Muscle of leg (tissue), 11 donors: ENCODE results near the gene SCAMP5. TPM values are rescaled to one million over a fixed set of nuclear protein-coding genes. Genes with fewer than 3 reads are reported as not detected.

Experiments used
- DNase-seq: peaks from one replicate; pipeline ENCODE4 v3.0.0; 2013
- H3K27ac ChIP-seq: one replicate; pipeline ENCODE4 v1.5.1; 2013; ENCODE audit warnings: mild to moderate bottlenecking, low read length, control low read depth
- H3K27me3 ChIP-seq: one replicate; pipeline ENCODE4 v1.6.1; 2013; ENCODE audit warnings: low read length; ENCODE audit not compliant: control insufficient read depth, insufficient read depth
- H3K36me3 ChIP-seq: one replicate; pipeline ENCODE4 v1.6.1; 2013; ENCODE audit warnings: low read length; ENCODE audit not compliant: control insufficient read depth, insufficient read depth
- H3K4me1 ChIP-seq: one replicate; pipeline ENCODE4 v1.6.1; 2013; ENCODE audit warnings: low read length; ENCODE audit not compliant: control insufficient read depth, insufficient read depth
- H3K4me3 ChIP-seq: one replicate; pipeline ENCODE4 v1.5.1; 2013; ENCODE audit warnings: low read length, control low read depth
- H3K9me3 ChIP-seq: replicated peaks from 2 replicates; pipeline ENCODE4 v1.6.1; 2013; ENCODE audit warnings: low read depth, low read length; ENCODE audit not compliant: control insufficient read depth
- WGBS: methylation state at CpG from one replicate; pipeline ENCODE4 v1.1.5; 2013; ENCODE audit warnings: missing lambda C conversion rate; ENCODE audit not compliant: insufficient coverage; 5-methylcytosine and 5-hydroxymethylcytosine counted together
- polyA plus RNA-seq, 8 donors: library from polyadenylated mRNA; unstranded; fragments of 120-200 nt; gene quantifications; one replicate each; pipeline versions ENCODE4 v1.2.1 to v1.2.3, GENCODE V29; 2013; ENCODE audit warnings: inconsistent platforms in 1 of 8, low replicate concordance in 1 of 8; ENCODE audit not compliant: insufficient read length in 8 of 8, insufficient read depth in 1 of 8
- total RNA-seq: library from RNA; stranded (reverse); fragments of 120-200 nt; gene quantifications from one replicate; pipeline ENCODE4 v1.2.4, GENCODE V29; 2013

SCAMP5 gene
- total and polyA plus RNA-seq, 9 donors = 2.0 to 12.0 (median 4.0) TPM

- Histone ChIP-seq H3K4me3 (peak overlapping the region; percentile 26), H3K27me3 (peaks cover 79% of the 10 kb centered on the region), H3K9me3 (no peaks in the 10 kb centered on the region), H3K36me3 (no peaks in the 10 kb centered on the region), H3K4me1 (peaks cover 32% of the 10 kb centered on the region), H3K27ac (no peak overlapping the region)
- WGBS = 2% methylated on average over 22 of the region's 28 CpGs
- DNase-seq = no peak
Observed at GRCh38 chr15:74958320-74958907, 36.9 kb upstream of the SCAMP5 start.

DNA sequence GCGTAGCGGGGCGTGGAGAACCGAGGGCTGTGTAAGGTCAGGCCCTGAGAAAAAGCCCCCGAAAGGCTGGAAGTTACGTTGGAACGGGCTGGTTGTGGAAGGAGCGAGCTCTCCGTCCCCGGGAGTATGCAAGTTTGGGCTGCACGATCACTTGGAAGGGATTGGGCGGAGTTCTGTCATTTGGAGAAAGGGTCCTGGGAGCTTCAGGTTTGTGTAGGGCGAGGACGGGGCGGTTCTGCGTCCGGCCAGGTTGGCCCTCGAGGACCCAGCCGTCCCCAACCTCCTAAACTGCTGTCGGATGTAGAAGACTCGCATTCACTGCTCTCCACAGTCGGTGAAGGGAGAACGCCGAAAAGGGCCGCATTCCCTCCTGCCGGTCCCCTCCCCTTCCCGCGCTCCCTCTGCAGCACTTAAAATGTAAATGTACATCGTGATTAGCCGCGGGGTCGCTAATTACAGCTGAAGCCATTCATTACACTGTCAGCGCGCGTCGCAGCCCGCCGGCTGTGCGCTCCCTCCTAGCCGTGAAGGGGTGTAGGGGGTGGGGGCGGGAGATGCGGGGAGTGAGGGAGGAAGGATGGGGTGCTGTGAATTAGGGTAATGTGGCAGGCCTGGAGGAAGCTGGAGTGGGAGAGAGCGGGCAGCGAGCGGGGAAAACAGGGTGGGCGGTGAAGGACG, 36.3 kb upstream of the SCAMP5 start:
- DNase-seq = no peak
- Histone ChIP-seq H3K4me1 (peaks cover 32% of the 10 kb centered on the region), H3K27ac (no peak overlapping the region), H3K27me3 (peaks cover 81% of the 10 kb centered on the region), H3K36me3 (no peaks in the 10 kb centered on the region), H3K9me3 (no peaks in the 10 kb centered on the region), H3K4me3 (peak overlapping the region; percentile 26)
- WGBS = 4% methylated on average over 43 of the region's 47 CpGs

- WGBS = 6% methylated on average over 6 of the region's 8 CpGs
- Histone ChIP-seq H3K27ac (no peak overlapping the region), H3K36me3 (no peaks in the 10 kb centered on the region), H3K4me1 (peaks cover 36% of the 10 kb centered on the region), H3K27me3 (peaks cover 76% of the 10 kb centered on the region), H3K9me3 (no peaks in the 10 kb centered on the region), H3K4me3 (no peak overlapping the region)
- DNase-seq = no peak
Observed at GRCh38 chr15:74959586-74959939, 35.8 kb upstream of the SCAMP5 start.

DNA sequence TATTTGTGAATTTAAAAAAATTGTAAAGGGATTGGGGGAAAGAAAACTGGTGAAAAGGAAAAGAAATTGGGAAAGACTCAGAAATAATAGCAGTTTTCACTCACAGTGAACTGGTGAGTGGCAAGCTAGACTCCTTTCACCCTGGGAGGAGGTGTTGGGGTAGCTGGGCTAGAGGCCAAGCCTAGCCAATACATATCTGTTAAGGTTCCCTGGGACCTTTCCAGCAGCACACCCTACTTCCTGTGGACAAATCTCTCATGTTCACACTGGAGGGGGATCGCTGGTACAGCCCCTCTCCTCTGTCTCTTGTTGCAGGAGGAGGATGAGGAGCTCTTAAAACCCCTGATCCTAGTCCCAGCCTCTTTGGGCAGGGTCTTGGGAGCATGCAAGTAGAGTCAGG, 35.1 kb upstream of the SCAMP5 start:
- H3K27me3 ChIP-seq = peaks cover 69% of the 10 kb centered on the region
- DNase-seq = no peak
- H3K4me1 ChIP-seq = peaks cover 35% of the 10 kb centered on the region
- no CpG with 5 or more reads among the region's 1 CpG for WGBS
- no peaks in the 10 kb centered on the region for H3K9me3 ChIP-seq
- no peak overlapping the region for H3K4me3 ChIP-seq
- H3K27ac ChIP-seq = no peak overlapping the region
- no peaks in the 10 kb centered on the region for H3K36me3 ChIP-seq

GRCh38 chr15:74960995-74961588, 34.3 kb upstream of the SCAMP5 start:
- no CpG with 5 or more reads among the region's 3 CpGs for WGBS
- Histone ChIP-seq H3K27ac (peak overlapping the region; percentile 29), H3K36me3 (no peaks in the 10 kb centered on the region), H3K4me3 (no peak overlapping the region), H3K9me3 (no peaks in the 10 kb centered on the region), H3K4me1 (peaks cover 30% of the 10 kb centered on the region), H3K27me3 (peaks cover 61% of the 10 kb centered on the region)
- DNase-seq = no peak

GRCh38 chr15:74961616-74962015, 33.7 kb upstream of the SCAMP5 start:
- Histone ChIP-seq H3K27me3 (peaks cover 58% of the 10 kb centered on the region), H3K4me1 (peaks cover 28% of the 10 kb centered on the region), H3K27ac (peak overlapping the region; percentile 29), H3K4me3 (no peak overlapping the region), H3K9me3 (no peaks in the 10 kb centered on the region), H3K36me3 (no peaks in the 10 kb centered on the region)
- no peak for DNase-seq
- 54% methylated on average over 4 of the region's 5 CpGs for WGBS

GRCh38 chr15:74962219-74962618, 33.1 kb upstream of the SCAMP5 start:
- H3K9me3 ChIP-seq = no peaks in the 10 kb centered on the region
- no peak for DNase-seq
- H3K27me3 ChIP-seq = peaks cover 53% of the 10 kb centered on the region
- H3K27ac ChIP-seq = no peak overlapping the region
- 77% methylated on average over 6 of the region's 8 CpGs for WGBS
- H3K36me3 ChIP-seq = no peaks in the 10 kb centered on the region
- H3K4me1 ChIP-seq = peaks cover 24% of the 10 kb centered on the region
- H3K4me3 ChIP-seq = no peak overlapping the region

GRCh38 chr15:74962671-74963070, 32.7 kb upstream of the SCAMP5 start:
- Histone ChIP-seq H3K4me3 (no peak overlapping the region), H3K4me1 (peaks cover 20% of the 10 kb centered on the region), H3K36me3 (no peaks in the 10 kb centered on the region), H3K27me3 (peaks cover 48% of the 10 kb centered on the region), H3K27ac (no peak overlapping the region), H3K9me3 (no peaks in the 10 kb centered on the region)
- 0% methylated on average over 1 of the region's 2 CpGs for WGBS
- DNase-seq = no peak

DNA sequence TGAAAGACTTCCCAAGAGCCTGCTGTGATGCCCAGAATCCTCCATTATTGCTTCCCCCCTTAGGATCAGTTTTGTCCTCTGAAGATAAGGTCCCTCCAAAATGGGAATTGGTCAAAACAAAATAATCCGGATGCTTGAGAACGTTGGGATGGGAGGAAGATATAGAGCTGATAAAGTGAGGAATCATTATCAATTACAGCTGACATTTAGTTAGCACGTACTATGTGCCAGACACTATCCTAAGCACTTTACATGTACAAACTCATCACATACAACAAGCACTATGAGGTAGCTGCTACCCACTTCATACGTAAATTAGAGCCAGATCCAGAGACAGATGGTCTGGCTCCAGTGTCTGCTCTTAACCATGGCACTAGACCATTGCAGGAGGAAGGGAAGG, 32.1 kb upstream of the SCAMP5 start:
- peaks cover 43% of the 10 kb centered on the region for H3K27me3 ChIP-seq

DNA sequence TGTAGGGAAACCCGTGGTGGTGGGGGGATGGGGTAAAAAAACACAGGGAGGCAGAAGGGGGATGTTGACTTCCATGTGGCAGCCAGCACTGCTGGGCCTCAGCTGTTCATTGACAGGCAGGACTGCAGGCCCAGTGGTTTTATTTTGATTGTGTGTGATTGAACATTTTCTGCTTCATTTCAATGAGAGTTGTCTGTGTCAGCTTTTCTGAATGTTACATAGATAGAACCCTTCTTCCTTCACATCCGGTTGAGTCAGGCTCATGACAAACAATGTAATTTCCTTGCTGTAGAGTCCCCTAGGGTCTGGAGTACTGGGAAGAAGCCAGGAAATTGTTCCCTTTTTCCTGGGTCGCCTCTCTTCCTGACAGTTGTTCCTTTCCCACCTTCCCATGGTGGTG, 30.6 kb upstream of the SCAMP5 start:
- peaks cover 27% of the 10 kb centered on the region for H3K27me3 ChIP-seq
- no peaks in the 10 kb centered on the region for H3K36me3 ChIP-seq
- H3K4me3 ChIP-seq = no peak overlapping the region
- WGBS = 0% methylated on average over 1 of the region's 3 CpGs
- H3K9me3 ChIP-seq = no peaks in the 10 kb centered on the region
- peak; percentile 65 for DNase-seq
- H3K4me1 ChIP-seq = peaks cover 6% of the 10 kb centered on the region
- H3K27ac ChIP-seq = peak overlapping the region; percentile 72

More for the DNA sequence above, 32.1 kb upstream of the SCAMP5 start:
- Histone ChIP-seq H3K4me1 (peaks cover 16% of the 10 kb centered on the region), H3K27ac (no peak overlapping the region), H3K36me3 (no peaks in the 10 kb centered on the region), H3K4me3 (no peak overlapping the region), H3K9me3 (no peaks in the 10 kb centered on the region)
- DNase-seq = no peak
- no CpG with 5 or more reads among the region's 4 CpGs for WGBS
